Adrenal gland (tissue), 12 donors: ENCODE data around the gene ZC3H12D. TPM values are rescaled to one million over a fixed set of nuclear protein-coding genes. Genes with fewer than 3 reads are reported as not detected.
A peak's percentile ranks its signal among the peaks of the same experiment; 100 is the strongest.

ENCODE experiments used
- DNase-seq, 7 donors: peaks; one replicate each; pipeline ENCODE4 v3.0.0-alpha.2; 2019 to 2020
- H3K27ac ChIP-seq, 5 donors: fragments of 200-600 bp; sonication (generic) in 4 of 5; 1 replicate in 3 of 5; 2 replicates in 2 of 5; pipeline versions ENCODE4 v1.5.1 to v1.8.0; 2016 to 2020; ENCODE audit warnings: mild to moderate bottlenecking in 1 of 5
- H3K27me3 ChIP-seq: fragments of 200-600 bp; 2 replicates; pipeline ENCODE4 v1.8.0; 2021
- H3K36me3 ChIP-seq, 2 donors: fragments of 200-600 bp; replicated peaks in 1 of 2; 1 replicate in 1 of 2; 2 replicates in 1 of 2; pipeline versions ENCODE4 v1.5.1 to v1.8.0; 2018 to 2022
- H3K4me1 ChIP-seq, 2 donors: fragments of 200-600 bp; replicated peaks in 1 of 2; 1 replicate in 1 of 2; 2 replicates in 1 of 2; pipeline versions ENCODE4 v1.5.1 to v1.8.0; 2018 to 2021
- H3K4me3 ChIP-seq, 4 donors: fragments of 200-600 bp; sonication (generic) in 3 of 4; one replicate each; pipeline ENCODE4 v1.5.1; 2016 to 2018
- H3K9me3 ChIP-seq, 3 donors: fragments of 200-600 bp; sonication (generic) in 1 of 3; replicated peaks in 1 of 3; 1 replicate in 2 of 3; 2 replicates in 1 of 3; pipeline versions ENCODE4 v1.5.1 to v1.8.0; 2016 to 2021
- CTCF ChIP-seq, 6 experiments: fragments of 450-650 bp in 4 of 6; fragments of 200-600 bp in 2 of 6; sonication (generic) in 1 of 6; IDR thresholded peaks; 1 replicate in 5 of 6; 2 replicates in 1 of 6; pipeline versions ENCODE4 v1.5.1 to v1.8.0; 2016 to 2021; ENCODE audit warnings: antibody characterized with exemption in 6 of 6, mild to moderate bottlenecking in 2 of 6, moderate library complexity in 1 of 6
- POLR2A ChIP-seq, 2 donors: fragments of 450-650 bp; IDR thresholded peaks; one replicate each; pipeline ENCODE4 v1.6.1; 2017; ENCODE audit warnings: antibody characterized with exemption in 2 of 2, mild to moderate bottlenecking in 2 of 2, moderate library complexity in 1 of 2
- WGBS, 4 donors: extraction: QIAGEN DNeasy Blood & Tissue Kit in 2 of 4; methylation state at CpG; one replicate each; pipeline versions ENCODE4 v1.1.5 to v1.1.7; 2013 to 2017; 5-methylcytosine and 5-hydroxymethylcytosine counted together
- intact Hi-C, 2 donors: fragments of 100-400 bp; cut with DNase I; formaldehyde crosslinking; loops; one replicate each; pipeline versions ENCODE4 v1.14.1 to v1.15.0; 2022 to 2023
- polyA plus RNA-seq, 3 donors: library from polyadenylated mRNA; stranded (reverse); fragments of 200-250 nt in 2 of 3; fragments of 350-450 nt in 1 of 3; fragmentation: Illumina TruSeq in 1 of 3; extraction: RNeasy Lipid Tissue Mini Kit (QIAGEN cat#74804) in 1 of 3; gene quantifications; one replicate each; pipeline ENCODE4 v1.2.3, GENCODE V29; 2013 to 2014
- total RNA-seq, 9 donors: library from RNA; depleted of rRNA in 4 of 9; stranded (reverse); fragments of >200 nt in 4 of 9; fragments of 120-200 nt in 1 of 9; fragmentation: NEBNext Ultra II Directional in 1 of 9; extraction: Animal tissue kit (Norgen Biotek cat#: 25700) in 1 of 9; gene quantifications; one replicate each; pipeline versions ENCODE4 v1.1.0 to v1.2.4, GENCODE V29; 2013 to 2023
- donor health status: healthy with polysubstance abuse.
- donor health status: Bipolar disorder and iron deficiency.
- donor health status: DM: yes; HTN: yes; CAD: no.
- donor health status: DM: no; HTN: no; CAD: no.
- donor health status: DM: no; HTN: no; CAD: no.
- donor health status: DM: yes; HTN: yes; CAD: no.

Gene ZC3H12D
- total and polyA plus RNA-seq, 12 donors: 0.44 to 12.0 (median 1.8) TPM

DNA sequence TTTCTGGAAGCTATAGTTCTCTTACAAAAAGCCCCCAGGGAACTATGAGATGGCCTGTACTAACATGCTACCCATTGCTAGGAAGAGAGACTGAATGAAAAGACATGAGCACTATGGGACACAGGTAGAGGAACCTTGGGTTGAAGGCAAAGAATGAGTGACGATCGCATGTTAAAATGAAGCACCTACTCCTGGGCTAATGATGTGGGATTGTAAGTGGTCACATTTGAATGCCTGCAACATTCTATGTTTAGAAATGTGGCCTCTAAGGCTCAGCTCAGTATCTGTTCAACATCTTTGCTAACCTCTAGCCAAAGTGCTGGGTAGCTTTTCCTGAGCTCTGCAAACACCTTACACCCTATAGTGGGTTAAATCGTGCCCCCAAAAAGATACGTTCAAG, 5.2 kb upstream of the ZC3H12D start:
- Histone ChIP-seq H3K27me3 (no peaks in the 10 kb centered on the region), H3K36me3 (no peaks in the 10 kb centered on the region), H3K4me3 (no peak overlapping the region), H3K9me3 (no peaks in the 10 kb centered on the region), H3K27ac (no peak overlapping the region), H3K4me1 (no peaks in the 10 kb centered on the region)
- no peak for DNase-seq
- TF ChIP-seq POLR2A (IDR thresholded peaks at IDR 0.05): no peak
- TF ChIP-seq CTCF (IDR thresholded peaks at IDR 0.05): no peak
- intact Hi-C loops: no loop called here
- WGBS, 4 donors: 85 to 92% (median 89%) methylated on average over 4 of the region's 4 CpGs

- H3K4me3 ChIP-seq: no peak overlapping the region
- H3K4me1 ChIP-seq: no peaks in the 10 kb centered on the region
- 56 to 73% (median 68%) methylated on average over 3 of the region's 3 CpGs for WGBS, 4 donors
- H3K27me3 ChIP-seq: no peaks in the 10 kb centered on the region
- no peak overlapping the region for H3K27ac ChIP-seq
- no peaks in the 10 kb centered on the region for H3K9me3 ChIP-seq
- no peak for DNase-seq
- no peak for TF ChIP-seq CTCF (IDR thresholded peaks at IDR 0.05)
- TF ChIP-seq POLR2A (IDR thresholded peaks at IDR 0.05): no peak
- no peaks in the 10 kb centered on the region for H3K36me3 ChIP-seq
- intact Hi-C loops: no loop called here
These were observed 4.0 kb upstream of the ZC3H12D start for GRCh38 chr6:149488815-149489214.

- no peak for TF ChIP-seq CTCF (IDR thresholded peaks at IDR 0.05)
- no peak for TF ChIP-seq POLR2A (IDR thresholded peaks at IDR 0.05)
- Histone ChIP-seq H3K4me3 (no peak overlapping the region), H3K4me1 (no peaks in the 10 kb centered on the region), H3K27ac (no peak overlapping the region), H3K36me3 (no peaks in the 10 kb centered on the region), H3K27me3 (no peaks in the 10 kb centered on the region), H3K9me3 (no peaks in the 10 kb centered on the region)
- WGBS, 4 donors: 84 to 93% (median 90%) methylated on average over 4 of the region's 4 CpGs
- intact Hi-C loops: no loop called here
- DNase-seq: no peak
These were observed 2.5 kb upstream of the ZC3H12D start for GRCh38 chr6:149487316-149487715.

DNA sequence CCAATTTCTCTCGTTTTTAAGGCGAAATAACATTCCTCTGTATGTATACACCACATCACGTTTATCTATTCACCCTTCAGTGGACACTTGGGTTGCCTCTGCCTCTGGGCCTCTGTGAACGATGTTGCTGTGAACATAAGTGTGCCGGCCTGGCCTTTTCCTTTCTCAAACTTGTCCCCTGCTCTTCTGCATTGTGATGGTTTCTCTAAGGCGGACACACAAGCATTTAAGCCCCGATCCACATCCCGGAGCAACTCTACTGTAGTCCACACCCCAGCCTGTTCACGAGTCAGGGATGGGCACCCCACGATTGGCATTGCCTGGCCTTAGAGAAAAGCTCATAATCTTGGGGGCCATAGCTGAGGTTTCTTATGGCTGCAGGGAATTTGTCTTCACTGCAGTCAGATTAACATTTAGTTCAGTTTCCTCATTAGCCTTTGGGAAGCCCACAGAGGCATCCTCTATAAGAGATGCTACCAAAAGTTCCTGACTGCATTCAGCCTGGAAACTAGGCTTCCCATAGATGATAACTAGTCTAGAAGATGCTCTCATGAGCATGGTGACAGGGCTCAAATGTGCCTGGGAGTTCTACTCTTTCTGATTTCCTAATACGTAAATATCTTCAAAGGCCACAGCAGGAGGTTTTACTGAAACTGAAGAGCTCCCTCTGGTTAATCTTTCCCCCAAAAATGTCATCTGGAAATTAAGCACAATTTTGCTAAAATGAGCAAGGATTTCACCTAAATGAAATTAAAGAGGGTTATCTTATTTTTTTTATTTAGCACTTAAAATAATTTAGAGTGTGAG, 762 bp downstream of the ZC3H12D start:
- TF ChIP-seq CTCF (IDR thresholded peaks at IDR 0.05): no peak
- no peak for TF ChIP-seq POLR2A (IDR thresholded peaks at IDR 0.05)
- H3K27ac ChIP-seq: peak overlapping the region in 3 of 5 donors; percentile 8 to 79 (median 70)
- 83 to 90% (median 88%) methylated on average over 11 of the region's 11 CpGs for WGBS, 4 donors
- no peak for DNase-seq
- no peak overlapping the region for H3K4me3 ChIP-seq
- intact Hi-C loops: no loop called here
- H3K27me3 ChIP-seq: no peaks in the 10 kb centered on the region
- H3K4me1 ChIP-seq: no peaks in the 10 kb centered on the region
- H3K36me3 ChIP-seq: no peaks in the 10 kb centered on the region
- no peaks in the 10 kb centered on the region for H3K9me3 ChIP-seq
